ENCODE results near the gene SLC38A9.

SLC38A9 gene

GRCh38 chr5:55620009-55620765 is 91.9 kb downstream of the SLC38A9 start:
- Histone ChIP-seq H3K23ac (ENCODE audit: low read length) (no peak overlapping the region), H3K18ac (ENCODE audit: low read length) (no peak overlapping the region), H2AK5ac (ENCODE audit: low read length) (peak overlapping the region; percentile 85), H3K4me2 (ENCODE audit: low read length) (no peak overlapping the region), H3K56ac (ENCODE audit: low read length) (no peak overlapping the region), H2BK5ac (ENCODE audit: low read length) (no peak overlapping the region), H3K36me3 (ENCODE audit: control insufficient read depth, insufficient read depth, low read length) (no peaks in the 10 kb centered on the region), H3K27me3 (ENCODE audit: insufficient read depth, low read length, poor library complexity) (no peaks in the 10 kb centered on the region), H4K5ac (ENCODE audit: low read length) (no peak overlapping the region), H3K9ac (ENCODE audit: low read length) (no peak overlapping the region), H3K27ac (ENCODE audit: low read depth, low read length) (no peak overlapping the region), H3K4me3 (ENCODE audit: low read length) (no peak overlapping the region), H3K4me1 (ENCODE audit: control insufficient read depth, low read depth, low read length) (peaks cover 2% of the 10 kb centered on the region), H3K79me1 (ENCODE audit: low read length) (no peaks in the 10 kb centered on the region), H2BK15ac (replicated peaks; ENCODE audit: low read depth) (no peak overlapping the region), H2BK120ac (ENCODE audit: low read depth, low read length) (no peak overlapping the region), H4K8ac (ENCODE audit: low read depth, low read length) (no peak overlapping the region), H3K79me2 (ENCODE audit: control insufficient read depth, insufficient read depth, low read length) (no peaks in the 10 kb centered on the region), H3K4ac (ENCODE audit: low read depth, low read length) (no peak overlapping the region)
- WGBS (ENCODE audit: extremely low coverage, insufficient coverage, low lambda C conversion rate): no CpG with 5 or more reads among the region's 6 CpGs
- no peak for DNase-seq

GRCh38 chr5:55618318-55618717 is 93.8 kb downstream of the SLC38A9 start:
- Histone ChIP-seq H3K4ac (ENCODE audit: low read depth, low read length) (no peak overlapping the region), H3K27ac (ENCODE audit: low read depth, low read length) (no peak overlapping the region), H3K79me1 (ENCODE audit: low read length) (no peaks in the 10 kb centered on the region), H3K4me2 (ENCODE audit: low read length) (no peak overlapping the region), H3K4me3 (ENCODE audit: low read length) (no peak overlapping the region), H2BK120ac (ENCODE audit: low read depth, low read length) (no peak overlapping the region), H3K18ac (ENCODE audit: low read length) (no peak overlapping the region), H2BK15ac (replicated peaks; ENCODE audit: low read depth) (no peak overlapping the region), H2BK5ac (ENCODE audit: low read length) (no peak overlapping the region), H3K9ac (ENCODE audit: low read length) (no peak overlapping the region), H3K36me3 (ENCODE audit: control insufficient read depth, insufficient read depth, low read length) (no peaks in the 10 kb centered on the region), H3K27me3 (ENCODE audit: insufficient read depth, low read length, poor library complexity) (no peaks in the 10 kb centered on the region), H4K8ac (ENCODE audit: low read depth, low read length) (no peak overlapping the region), H4K5ac (ENCODE audit: low read length) (no peak overlapping the region), H3K4me1 (ENCODE audit: control insufficient read depth, low read depth, low read length) (no peaks in the 10 kb centered on the region), H3K23ac (ENCODE audit: low read length) (no peak overlapping the region), H3K79me2 (ENCODE audit: control insufficient read depth, insufficient read depth, low read length) (no peaks in the 10 kb centered on the region), H2AK5ac (ENCODE audit: low read length) (no peak overlapping the region), H3K56ac (ENCODE audit: low read length) (no peak overlapping the region)
- no CpG with 5 or more reads among the region's 5 CpGs for WGBS (ENCODE audit: extremely low coverage, insufficient coverage, low lambda C conversion rate)
- no peak for DNase-seq

GRCh38 chr5:55613112-55613868 is 98.8 kb downstream of the SLC38A9 start:
- no peaks in the 10 kb centered on the region for H3K79me2 ChIP-seq (ENCODE audit: control insufficient read depth, insufficient read depth, low read length)
- no peak overlapping the region for H4K5ac ChIP-seq (ENCODE audit: low read length)
- H3K36me3 ChIP-seq (ENCODE audit: control insufficient read depth, insufficient read depth, low read length): no peaks in the 10 kb centered on the region
- no CpG with 5 or more reads among the region's 39 CpGs for WGBS (ENCODE audit: extremely low coverage, insufficient coverage, low lambda C conversion rate)
- no peaks in the 10 kb centered on the region for H3K4me1 ChIP-seq (ENCODE audit: control insufficient read depth, low read depth, low read length)
- no peaks in the 10 kb centered on the region for H3K79me1 ChIP-seq (ENCODE audit: low read length)
- no peak overlapping the region for H3K27ac ChIP-seq (ENCODE audit: low read depth, low read length)
- H2BK120ac ChIP-seq (ENCODE audit: low read depth, low read length): no peak overlapping the region
- H3K23ac ChIP-seq (ENCODE audit: low read length): no peak overlapping the region
- H2AK5ac ChIP-seq (ENCODE audit: low read length): no peak overlapping the region
- H3K56ac ChIP-seq (ENCODE audit: low read length): no peak overlapping the region
- no peaks in the 10 kb centered on the region for H3K27me3 ChIP-seq (ENCODE audit: insufficient read depth, low read length, poor library complexity)
- no peak overlapping the region for H3K9ac ChIP-seq (ENCODE audit: low read length)
- no peak for DNase-seq
- no peak overlapping the region for H4K8ac ChIP-seq (ENCODE audit: low read depth, low read length)
- no peak overlapping the region for H3K18ac ChIP-seq (ENCODE audit: low read length)
- no peak overlapping the region for H2BK15ac ChIP-seq (replicated peaks; ENCODE audit: low read depth)
- no peak overlapping the region for H3K4ac ChIP-seq (ENCODE audit: low read depth, low read length)
- H3K4me2 ChIP-seq (ENCODE audit: low read length): no peak overlapping the region
- H3K4me3 ChIP-seq (ENCODE audit: low read length): no peak overlapping the region
- H2BK5ac ChIP-seq (ENCODE audit: low read length): no peak overlapping the region

GRCh38 chr5:55610542-55610941 is 101.6 kb downstream of the SLC38A9 start:
- H2BK5ac ChIP-seq (ENCODE audit: low read length): no peak overlapping the region
- no peak overlapping the region for H3K9ac ChIP-seq (ENCODE audit: low read length)
- no peak overlapping the region for H3K18ac ChIP-seq (ENCODE audit: low read length)
- H3K4me2 ChIP-seq (ENCODE audit: low read length): no peak overlapping the region
- H4K8ac ChIP-seq (ENCODE audit: low read depth, low read length): no peak overlapping the region
- no peak overlapping the region for H3K23ac ChIP-seq (ENCODE audit: low read length)
- no peak overlapping the region for H3K4ac ChIP-seq (ENCODE audit: low read depth, low read length)
- no peak for DNase-seq
- no peaks in the 10 kb centered on the region for H3K27me3 ChIP-seq (ENCODE audit: insufficient read depth, low read length, poor library complexity)
- H3K79me2 ChIP-seq (ENCODE audit: control insufficient read depth, insufficient read depth, low read length): no peaks in the 10 kb centered on the region
- H3K4me3 ChIP-seq (ENCODE audit: low read length): no peak overlapping the region
- H3K79me1 ChIP-seq (ENCODE audit: low read length): no peaks in the 10 kb centered on the region
- no peak overlapping the region for H2BK120ac ChIP-seq (ENCODE audit: low read depth, low read length)
- H4K5ac ChIP-seq (ENCODE audit: low read length): no peak overlapping the region
- H3K4me1 ChIP-seq (ENCODE audit: control insufficient read depth, low read depth, low read length): no peaks in the 10 kb centered on the region
- no peaks in the 10 kb centered on the region for H3K36me3 ChIP-seq (ENCODE audit: control insufficient read depth, insufficient read depth, low read length)
- no peak overlapping the region for H2AK5ac ChIP-seq (ENCODE audit: low read length)
- no peak overlapping the region for H2BK15ac ChIP-seq (replicated peaks; ENCODE audit: low read depth)
- H3K27ac ChIP-seq (ENCODE audit: low read depth, low read length): no peak overlapping the region
- no peak overlapping the region for H3K56ac ChIP-seq (ENCODE audit: low read length)

- H3K4ac ChIP-seq (ENCODE audit: low read depth, low read length): no peak overlapping the region
- no peak overlapping the region for H3K9ac ChIP-seq (ENCODE audit: low read length)
Measured at GRCh38 chr5:55609413-55609812, 102.7 kb downstream of the SLC38A9 start.

More at GRCh38 chr5:55609413-55609812, 102.7 kb downstream of the SLC38A9 start:
- WGBS (ENCODE audit: extremely low coverage, insufficient coverage, low lambda C conversion rate): no CpG with 5 or more reads among the region's 1 CpG
- no peak overlapping the region for H3K4me3 ChIP-seq (ENCODE audit: low read length)
- no peaks in the 10 kb centered on the region for H3K79me1 ChIP-seq (ENCODE audit: low read length)
- H2AK5ac ChIP-seq (ENCODE audit: low read length): no peak overlapping the region
- H3K27me3 ChIP-seq (ENCODE audit: insufficient read depth, low read length, poor library complexity): no peaks in the 10 kb centered on the region
- H3K27ac ChIP-seq (ENCODE audit: low read depth, low read length): no peak overlapping the region
- H3K4me1 ChIP-seq (ENCODE audit: control insufficient read depth, low read depth, low read length): no peaks in the 10 kb centered on the region
- no peak overlapping the region for H4K8ac ChIP-seq (ENCODE audit: low read depth, low read length)
- H2BK120ac ChIP-seq (ENCODE audit: low read depth, low read length): no peak overlapping the region
- H3K79me2 ChIP-seq (ENCODE audit: control insufficient read depth, insufficient read depth, low read length): no peaks in the 10 kb centered on the region
- no peak overlapping the region for H2BK15ac ChIP-seq (replicated peaks; ENCODE audit: low read depth)
- H4K5ac ChIP-seq (ENCODE audit: low read length): no peak overlapping the region
- no peak overlapping the region for H3K56ac ChIP-seq (ENCODE audit: low read length)
- no peak overlapping the region for H3K4me2 ChIP-seq (ENCODE audit: low read length)
- H2BK5ac ChIP-seq (ENCODE audit: low read length): no peak overlapping the region
- no peak overlapping the region for H3K23ac ChIP-seq (ENCODE audit: low read length)
- no peak for DNase-seq
- no peak overlapping the region for H3K18ac ChIP-seq (ENCODE audit: low read length)
- H3K36me3 ChIP-seq (ENCODE audit: control insufficient read depth, insufficient read depth, low read length): no peaks in the 10 kb centered on the region
